Tongue (tissue), 2 donors: Measurements from ENCODE around the gene RBMX. TPM values are rescaled to one million over a fixed set of nuclear protein-coding genes. Genes with fewer than 3 reads are reported as not detected.
A peak's percentile ranks its signal among the peaks of the same experiment; 100 is the strongest.
"Not testable (repeated sequence)": the region's sequence is repeated elsewhere in the genome, so short reads cannot be mapped to it uniquely, and the experiment has no call there.

Experiments
- DNase-seq: peaks from one replicate; pipeline ENCODE4 v3.0.0-alpha.2; 2015
- total RNA-seq: library from RNA; depleted of rRNA; stranded (reverse); fragments of >200 nt; gene quantifications from one replicate; pipeline ENCODE4 v1.2.3, GENCODE V29; 2014

Gene RBMX
- total RNA-seq: 297 TPM

DNA sequence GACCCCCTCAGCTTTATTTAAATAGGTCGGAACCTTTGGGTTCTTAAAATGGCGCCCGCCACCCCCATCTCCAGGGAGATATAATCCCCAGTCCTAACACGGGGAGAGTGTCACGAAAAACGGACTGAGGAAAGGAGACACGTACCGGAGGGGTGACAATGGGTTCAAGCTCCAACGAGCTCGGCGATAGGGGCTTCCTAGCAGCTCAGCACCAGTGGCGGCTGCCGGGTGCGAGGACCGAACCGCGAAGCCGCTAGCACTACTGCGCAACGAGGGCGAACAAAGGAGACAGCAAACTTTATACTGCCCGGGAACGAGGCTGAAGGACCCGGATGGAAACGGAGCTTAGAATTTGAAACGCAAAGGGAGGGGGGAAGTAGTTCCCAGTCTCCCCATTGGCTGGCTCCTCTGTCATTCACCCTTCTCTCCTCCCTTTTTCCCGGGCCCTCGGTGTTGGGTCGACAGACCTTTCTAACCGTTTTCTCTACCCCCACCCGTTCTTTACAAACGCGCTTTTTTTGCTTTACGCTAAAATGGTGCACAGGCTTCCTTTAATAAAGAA, at the start of gene RBMX:
Gene RBMX, minus strand, starts transcription at position 274 of the 562 bp plus-strand sequence. CDS start 1,298 bp downstream, outside the sequence.
- peak; percentile 97 for DNase-seq

- DNase-seq: not testable (repeated sequence)
Observed at GRCh38 chrX:136921438-136921837, 40.9 kb upstream of the RBMX start.

DNA sequence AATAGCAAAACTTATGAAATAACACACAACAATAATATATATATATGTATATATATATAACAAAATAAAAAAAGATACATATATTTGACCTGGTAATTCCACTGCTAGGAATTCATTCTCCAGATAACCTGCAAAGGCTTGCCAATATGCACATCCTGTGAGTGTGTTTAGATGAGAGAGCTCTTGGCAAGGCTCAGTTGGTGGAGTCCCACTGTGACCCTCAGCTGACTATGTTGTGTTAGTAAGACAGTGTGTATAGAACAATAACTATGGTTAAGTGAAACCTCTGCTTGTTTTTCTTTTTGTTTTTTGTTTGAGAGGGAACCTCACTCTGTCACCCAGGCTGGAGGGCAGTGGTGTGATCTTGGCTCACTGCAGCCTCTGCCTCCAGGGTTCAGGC, 39.5 kb upstream of the RBMX start:
- no peak for DNase-seq

DNA sequence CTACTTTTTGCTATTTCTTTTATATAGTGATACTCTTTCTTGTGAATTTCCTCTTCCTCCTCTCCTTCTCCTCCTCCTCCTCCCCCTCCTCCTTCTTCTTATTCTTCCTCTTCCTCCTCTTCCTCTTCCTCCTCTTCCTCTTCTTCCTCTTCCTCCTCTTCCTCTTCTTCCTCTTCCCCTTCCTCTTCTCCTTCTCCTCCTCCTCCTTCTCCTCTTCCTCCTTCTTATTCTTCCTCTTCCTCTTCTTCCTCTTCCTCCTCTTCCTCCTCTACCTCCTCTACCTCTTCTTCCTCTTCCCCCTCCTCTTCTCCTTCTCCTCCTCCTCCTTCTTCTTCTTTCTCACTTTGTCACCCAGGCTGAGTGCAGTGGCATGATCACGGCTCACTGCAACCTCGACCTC, 36.3 kb upstream of the RBMX start:
- DNase-seq: no peak

- DNase-seq: not testable (repeated sequence)
Observed at GRCh38 chrX:136911661-136912060, 31.1 kb upstream of the RBMX start.

DNA sequence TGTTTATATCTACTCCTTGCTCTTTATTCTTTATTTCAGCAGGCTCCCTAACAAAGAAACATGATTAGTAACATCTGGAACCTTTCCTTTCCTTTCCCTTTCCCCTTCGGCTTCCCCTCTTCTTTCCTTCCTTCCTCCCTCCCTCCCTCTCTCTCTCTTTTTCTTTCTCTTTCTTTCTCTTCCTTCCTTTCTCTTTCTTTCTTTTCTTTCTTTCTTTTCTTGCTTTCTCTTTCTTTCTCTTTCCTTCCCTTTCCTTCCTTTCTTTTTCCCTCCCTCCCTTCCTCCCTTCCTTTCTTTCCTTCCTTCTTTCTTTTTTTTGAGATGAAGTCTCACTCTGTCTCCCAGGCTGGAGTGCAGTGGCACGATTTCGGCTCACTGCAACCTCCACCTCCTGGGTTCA, 30.7 kb upstream of the RBMX start:
- no peak for DNase-seq

DNA sequence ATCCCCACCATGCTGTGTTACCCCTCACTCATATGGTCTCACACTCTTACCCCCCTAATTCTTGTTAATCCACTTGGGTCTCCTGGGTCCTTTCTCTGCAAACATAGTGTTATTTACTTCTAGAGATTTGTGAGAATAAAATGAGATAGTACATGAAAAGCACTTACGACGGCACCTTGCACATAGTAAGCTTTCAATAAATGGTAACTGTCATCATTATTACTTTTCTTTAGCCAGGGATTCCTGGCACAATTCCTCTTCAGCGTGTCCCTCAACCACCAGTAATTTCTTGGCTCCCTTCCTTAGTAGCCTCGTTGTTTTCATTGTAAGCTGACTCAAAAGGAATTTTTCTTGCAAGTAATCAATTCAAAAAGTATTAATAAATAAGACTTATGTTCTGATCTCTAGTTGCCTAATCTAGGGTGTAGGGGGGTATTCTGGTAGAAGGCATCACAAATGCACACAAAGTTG, 30.1 kb upstream of the RBMX start:
- DNase-seq: no peak

DNA sequence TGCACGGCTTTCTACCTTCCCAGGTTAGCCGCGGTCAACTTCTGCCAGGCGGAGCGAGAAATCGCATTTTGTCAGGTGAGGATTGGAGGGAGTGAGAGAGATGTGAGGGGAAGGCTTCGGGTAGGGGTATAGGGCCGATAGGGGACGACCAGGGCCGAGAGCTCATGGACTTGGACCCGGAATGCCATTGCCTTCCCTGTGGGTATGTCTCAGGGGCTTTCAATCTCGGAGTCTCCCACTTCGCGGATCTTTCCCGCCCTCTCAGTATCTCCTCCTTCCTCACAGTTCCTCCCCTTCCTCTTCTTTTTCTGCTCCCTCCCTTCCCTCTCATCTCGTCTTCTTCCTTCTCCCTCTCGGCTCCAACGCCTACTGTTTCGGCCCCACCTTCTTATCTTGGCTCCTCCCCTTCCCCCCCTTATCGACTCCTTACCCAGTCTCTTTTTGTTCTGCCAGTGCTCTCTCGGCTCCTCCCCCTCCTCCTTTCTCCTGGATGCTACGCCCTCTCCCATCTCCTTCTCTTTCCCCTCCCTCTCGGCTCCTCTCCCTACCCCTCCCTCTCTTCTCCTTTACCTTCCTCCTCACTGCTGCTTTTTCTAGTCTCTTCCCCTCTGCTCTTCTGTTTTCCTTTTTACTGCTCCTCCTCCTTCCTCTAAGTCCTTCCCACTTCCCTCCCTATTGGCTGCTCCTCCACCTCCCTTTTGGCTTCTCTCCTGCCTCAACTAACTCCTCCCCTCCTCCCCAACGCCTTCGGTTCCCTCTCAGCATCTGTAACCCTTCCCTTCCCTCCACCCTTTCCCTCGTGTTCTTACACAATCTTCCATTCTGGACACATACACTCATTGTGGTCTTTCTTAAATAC, 29.4 kb upstream of the RBMX start:
- DNase-seq: peak; percentile 94

DNA sequence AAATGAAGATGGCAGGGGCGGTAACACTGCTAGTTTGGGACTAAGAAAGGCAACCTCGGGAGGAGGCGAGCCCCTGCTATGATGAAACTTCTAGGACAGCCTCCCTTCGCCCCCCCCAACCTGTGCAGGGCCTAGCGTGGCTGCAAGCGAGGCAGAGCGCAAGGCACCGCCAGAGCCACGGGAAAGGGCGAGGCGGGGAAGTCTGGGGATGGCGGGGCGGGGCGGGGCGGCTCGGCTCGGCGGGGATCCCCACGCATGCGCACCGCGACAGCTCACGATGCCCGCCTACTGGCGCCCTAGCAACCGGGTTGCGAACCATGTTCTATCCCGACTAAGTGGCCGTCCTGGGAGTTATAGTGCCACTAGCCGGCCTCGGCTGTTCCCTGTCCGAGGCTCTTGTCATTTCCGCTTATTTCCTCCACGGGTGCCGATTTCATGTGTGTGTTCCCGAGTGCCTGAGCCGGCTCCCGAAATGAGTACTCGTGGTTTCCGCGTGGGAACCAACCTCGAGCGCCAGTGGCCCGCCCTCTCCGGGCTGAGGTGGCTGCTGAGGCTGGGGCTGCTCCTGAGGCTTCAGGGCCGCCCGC, 28.7 kb upstream of the RBMX start:
- DNase-seq: peak; percentile 87

DNA sequence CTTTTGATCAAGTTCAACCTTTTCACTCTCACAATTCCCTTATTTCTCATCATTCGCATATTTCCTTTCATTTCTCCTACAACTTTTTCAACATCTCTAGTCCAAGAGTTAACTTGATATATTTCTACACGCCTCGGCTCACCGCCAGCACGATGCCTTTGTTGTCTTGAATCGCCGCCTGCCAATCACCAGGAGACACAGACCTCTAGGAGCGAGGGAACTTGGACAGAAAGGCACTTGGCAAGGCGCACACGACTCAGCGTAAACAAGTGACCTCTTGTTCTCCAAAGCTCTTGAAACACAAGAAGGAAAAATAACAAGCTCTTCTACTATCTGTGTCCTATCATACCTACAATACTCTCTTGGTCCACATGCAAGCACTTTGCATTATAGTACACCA, 27.1 kb upstream of the RBMX start:
- peak; percentile 8 for DNase-seq

- DNase-seq: no peak
Observed at GRCh38 chrX:136906921-136907510, 26.5 kb upstream of the RBMX start.

DNA sequence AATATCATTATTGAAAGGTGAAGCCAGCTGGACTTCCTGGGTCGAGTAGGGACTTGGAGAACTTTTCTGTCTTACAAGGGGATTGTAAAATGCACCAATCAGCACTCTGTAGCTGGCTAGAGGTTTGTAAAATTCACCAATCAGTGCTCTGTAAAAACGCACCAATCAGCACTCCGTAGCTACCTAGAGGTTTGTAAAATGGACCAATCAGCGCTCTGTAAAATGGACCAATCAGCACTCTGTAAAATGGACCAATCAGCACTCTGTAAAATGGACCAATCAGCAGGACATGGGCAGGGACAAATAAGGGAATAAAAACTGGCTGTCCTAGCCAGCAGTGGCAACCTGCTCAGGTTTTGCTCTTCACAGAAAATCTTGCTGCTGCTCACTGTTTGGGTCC, 23.5 kb upstream of the RBMX start:
- not testable (repeated sequence) for DNase-seq

GRCh38 chrX:136900071-136900470, 19.5 kb upstream of the RBMX start:
- not testable (repeated sequence) for DNase-seq

DNA sequence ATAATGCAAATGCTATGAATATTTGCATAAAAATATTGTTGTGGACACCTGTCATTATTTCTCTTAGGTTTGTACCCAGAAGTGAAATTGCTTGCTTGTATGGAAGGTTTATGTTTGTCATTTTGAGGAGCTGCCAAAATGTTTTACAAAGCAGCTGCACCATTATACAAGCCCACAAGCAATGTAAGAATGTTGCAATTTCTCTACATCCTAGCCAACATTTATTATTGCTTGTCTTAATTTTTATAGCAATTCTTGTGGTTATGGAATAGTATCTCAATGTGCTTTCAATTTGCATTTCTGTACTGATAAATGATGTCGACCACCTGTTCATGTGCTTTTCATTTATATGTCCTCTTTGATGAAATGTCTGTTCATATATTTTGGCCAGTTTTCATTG, 18.7 kb upstream of the RBMX start:
- DNase-seq: no peak

DNA sequence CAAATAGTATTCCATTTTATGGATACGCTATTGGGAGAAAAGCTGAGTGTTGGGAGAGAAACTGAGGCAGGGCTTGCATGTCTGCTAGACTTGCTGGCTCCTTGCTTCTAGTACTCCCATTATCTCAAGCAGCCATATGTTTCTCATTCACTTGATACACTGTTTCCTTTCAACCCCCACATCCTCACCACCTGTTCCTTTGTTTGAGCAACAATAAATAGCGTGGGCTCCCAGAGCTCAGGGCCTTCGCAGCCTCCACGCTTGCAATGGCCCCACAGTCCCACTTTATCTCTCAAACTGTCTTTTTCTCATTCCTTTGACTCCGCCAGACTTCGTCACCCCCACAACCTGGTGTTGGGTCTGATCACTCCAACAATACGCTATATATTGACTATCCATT, 18.2 kb upstream of the RBMX start:
- not testable (repeated sequence) for DNase-seq

GRCh38 chrX:136896121-136896914, 15.8 kb upstream of the RBMX start:
- no peak for DNase-seq

- DNase-seq: no peak
Observed at GRCh38 chrX:136892412-136892811, 11.9 kb upstream of the RBMX start.

DNA sequence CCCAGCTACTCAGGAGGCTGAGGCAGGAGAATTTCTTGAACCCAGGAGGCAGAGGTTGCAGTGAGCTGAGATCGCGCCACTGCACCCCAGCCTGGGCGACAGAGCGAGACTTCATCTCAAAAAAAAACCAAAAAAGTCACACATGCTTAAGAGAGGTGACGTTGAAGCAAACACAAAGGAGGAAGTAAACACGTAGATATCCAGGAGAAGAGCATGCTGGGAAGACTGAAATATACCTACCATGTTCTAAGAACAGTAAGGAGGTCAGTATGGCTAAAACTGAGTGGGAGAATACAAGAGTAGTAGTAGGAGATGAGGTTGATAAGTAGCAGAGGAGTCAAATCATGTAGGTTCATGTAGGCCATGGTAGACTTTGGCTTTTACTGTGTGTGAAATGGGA, 10.1 kb upstream of the RBMX start:
- DNase-seq: not testable (repeated sequence)

- DNase-seq: no peak
Observed at GRCh38 chrX:136889269-136889668, 8.7 kb upstream of the RBMX start.

DNA sequence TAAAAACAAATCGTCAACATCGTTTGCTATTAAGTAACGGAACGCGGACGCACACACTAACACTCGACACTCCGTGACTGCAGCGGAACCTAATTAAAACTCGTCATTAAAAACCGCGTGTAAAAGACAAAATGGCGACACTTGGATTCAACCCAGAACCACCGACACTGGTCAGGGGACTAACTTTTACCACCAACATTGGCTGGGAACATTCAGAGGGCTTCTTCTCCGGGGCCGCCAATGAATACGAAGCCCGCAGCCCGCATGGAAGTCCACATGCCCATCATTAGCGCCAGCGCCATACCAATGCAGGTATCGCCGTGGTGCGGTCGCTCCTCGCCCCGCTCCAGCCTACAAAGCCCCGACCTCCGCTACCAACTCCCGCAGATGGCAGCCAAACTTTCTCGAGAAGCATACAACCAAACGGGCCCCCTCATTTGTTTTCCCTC, 498 bp downstream of the RBMX start:
- peak; percentile 57 for DNase-seq

DNA sequence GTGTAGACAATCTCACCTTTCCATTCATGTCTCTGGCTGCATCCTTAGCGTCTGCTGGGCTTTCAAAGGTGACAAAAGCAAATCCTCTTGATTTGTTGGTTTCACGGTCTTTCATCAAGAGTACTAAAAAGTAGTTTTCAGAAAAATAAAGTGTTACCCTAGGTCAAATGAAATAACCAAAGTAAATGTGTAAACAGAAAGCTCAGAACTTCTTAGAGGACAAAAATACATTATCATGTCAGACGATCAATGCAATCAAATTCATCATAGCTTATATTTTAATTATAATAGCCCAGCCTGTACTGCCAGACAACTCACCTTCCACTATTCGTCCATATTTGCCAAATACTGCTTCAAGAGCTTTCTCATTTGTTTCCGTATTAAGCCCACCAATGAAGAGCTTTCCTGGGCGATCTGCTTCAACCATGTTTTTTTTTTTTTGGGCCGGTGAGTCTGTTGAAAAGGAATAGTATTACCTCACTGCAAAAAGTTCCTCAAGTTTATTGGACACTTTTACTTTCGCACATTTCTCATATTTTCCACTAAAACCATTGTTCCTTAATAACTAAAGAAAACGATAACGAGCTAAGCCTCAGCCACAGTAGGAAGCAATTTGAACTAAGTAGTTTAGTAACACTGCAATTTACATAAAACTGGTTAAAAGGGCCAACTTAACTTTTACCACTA, 1.4 kb downstream of the RBMX start:
- DNase-seq: peak; percentile 38
